ENCODE results near the gene CLMN. TPM values are rescaled to one million over a fixed set of nuclear protein-coding genes. Genes with fewer than 3 reads are reported as not detected.

Gene CLMN
- total RNA-seq, 1 donor from 2014 or later, result 3.6 TPM

GRCh38 chr14:95263527-95264231 lies 56.0 kb downstream of the CLMN start:
- no peak for DNase-seq (ENCODE audit: low read depth, low spot score)

GRCh38 chr14:95262511-95262891 lies 57.2 kb downstream of the CLMN start:
- DNase-seq (ENCODE audit: low read depth, low spot score), result no peak

DNA sequence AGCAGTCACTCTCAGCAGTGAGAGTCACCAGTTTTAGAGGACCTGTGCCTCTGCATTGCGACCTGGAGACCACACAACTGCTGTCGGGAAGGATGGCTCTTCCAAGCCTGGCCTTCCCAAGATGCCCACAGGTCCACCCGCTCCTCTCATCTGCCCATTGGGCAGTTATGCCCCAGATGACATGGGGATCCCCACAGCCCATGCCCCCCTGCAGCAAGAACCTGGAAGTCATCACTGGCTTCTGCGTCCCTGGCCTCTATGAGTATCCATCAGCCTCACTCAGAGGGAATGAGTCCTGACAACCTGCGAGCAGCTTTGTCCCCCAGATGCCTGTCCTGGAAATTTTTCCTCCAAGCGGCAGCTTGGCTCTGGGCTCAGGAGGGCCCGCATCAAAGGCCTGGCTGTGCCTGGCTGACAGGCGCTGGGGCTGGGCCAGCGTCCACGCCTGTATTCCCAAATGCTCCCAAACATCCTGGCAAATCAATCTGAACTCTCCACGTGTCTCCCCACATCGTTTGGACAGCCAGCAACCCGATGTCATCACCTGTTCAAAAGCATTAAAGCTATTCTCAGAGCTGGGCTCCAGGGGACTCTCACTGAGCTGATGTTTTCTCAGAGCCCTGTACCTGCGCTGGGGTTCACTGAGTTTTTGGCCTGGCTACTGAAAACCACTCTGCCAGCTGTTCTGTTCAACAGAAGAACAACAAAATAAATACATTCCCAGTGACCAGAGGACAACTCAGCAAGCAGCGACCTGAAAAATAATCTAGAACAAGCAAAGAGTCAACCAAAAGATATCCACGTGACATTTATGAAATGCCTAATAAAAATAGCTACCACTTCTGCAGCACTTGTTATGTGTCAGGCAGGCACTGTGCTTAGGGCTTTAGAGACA lies 57.8 kb downstream of the CLMN start:
- DNase-seq (ENCODE audit: low read depth, low spot score), result no peak

DNA sequence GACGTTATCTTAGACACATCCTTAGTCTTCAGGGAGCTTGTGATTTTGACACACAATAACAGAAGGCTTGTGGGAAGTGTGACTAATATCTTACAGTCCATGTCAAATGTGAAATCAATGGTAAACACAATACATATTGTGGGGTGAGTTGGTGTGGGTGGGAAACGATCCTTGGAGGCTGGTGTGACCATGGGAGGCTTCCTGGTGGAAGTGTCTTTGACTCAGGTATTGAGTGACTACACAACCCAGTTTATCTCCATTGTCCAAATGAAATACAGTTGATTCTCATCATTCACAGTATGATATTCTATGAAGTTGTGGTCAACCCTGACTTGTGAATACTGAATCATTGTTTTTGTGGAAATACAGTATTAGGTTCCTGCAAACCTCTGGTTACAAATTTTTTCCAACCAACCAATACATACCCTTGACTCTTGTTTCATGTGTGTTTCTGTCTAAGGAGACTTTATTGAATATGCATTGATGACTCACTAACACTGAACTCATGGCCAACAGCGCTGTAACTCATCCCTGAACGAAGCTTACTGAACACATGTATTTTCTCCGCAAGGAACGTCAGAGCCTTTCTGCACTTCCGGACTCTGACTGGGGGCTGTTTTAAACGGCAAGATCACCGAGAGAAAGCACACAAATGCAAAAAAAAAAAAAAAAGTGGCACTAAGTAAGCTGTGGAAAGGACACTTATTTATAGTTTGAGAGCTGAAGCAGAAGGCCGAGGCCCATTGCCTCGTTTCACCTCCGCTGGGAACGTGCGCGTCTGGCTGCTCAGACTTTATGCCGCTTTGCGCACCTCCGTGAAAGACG lies 59.0 kb downstream of the CLMN start:
- peak; percentile 47 for DNase-seq (ENCODE audit: low read depth, low spot score)

DNA sequence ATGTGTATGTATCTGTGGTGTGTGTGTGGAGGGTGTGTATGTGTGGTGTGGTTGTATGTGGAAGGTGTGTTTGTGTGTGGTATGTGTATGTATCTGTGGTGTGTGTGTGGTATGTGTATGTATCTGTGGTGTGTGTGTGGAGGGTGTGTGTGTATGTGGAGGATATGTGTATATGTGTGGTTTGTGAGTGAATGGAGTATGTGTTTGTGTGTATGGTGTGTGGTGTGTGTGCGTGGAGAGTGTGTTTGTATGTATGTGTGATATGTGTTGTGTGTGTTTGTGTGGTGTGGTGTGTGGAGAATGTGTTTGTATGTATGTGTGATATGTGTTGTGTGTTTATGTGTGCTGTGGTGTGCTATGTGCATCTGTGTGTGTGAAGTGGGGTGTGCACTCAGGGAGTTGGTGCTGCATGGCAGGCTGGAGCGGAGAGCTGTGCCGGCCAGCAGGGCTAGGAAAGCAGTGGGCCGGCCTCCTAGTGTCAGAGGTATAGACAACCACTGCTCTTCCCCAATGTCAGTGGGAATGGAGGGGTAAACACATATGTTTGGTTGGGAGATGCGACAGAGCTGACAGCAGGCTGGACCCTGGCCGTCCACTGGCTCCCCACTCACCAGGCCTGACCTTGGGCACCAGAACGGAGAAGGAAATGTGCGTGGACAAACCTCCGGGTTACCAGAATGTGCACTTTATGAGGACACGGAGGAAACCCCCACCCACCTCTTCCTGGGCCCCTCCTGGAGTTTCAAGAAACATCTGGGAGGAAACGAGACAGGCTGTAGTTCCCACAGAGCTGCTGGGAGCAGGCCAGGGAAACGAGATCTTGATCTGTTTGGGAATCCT lies 60.7 kb downstream of the CLMN start:
- DNase-seq (ENCODE audit: low read depth, low spot score), result no peak

DNA sequence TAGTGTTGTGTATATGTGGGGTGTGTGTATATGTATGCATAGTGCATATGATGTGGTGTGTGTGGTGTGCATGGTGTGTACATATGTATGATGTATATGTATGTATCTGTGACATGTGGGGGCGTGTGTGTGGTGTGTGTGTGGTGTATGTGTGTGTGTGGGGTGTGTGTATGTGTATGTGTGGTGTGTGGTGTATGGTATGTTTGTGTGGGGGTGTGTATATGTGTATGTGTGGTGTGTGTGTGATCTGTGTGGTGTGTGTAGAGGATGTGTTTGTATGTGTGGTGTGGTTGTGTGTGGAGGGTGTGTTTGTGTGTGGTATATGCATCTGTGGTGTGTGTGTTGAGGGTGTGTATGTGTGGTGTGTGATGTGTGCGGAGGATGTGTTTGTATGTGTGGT lies 61.6 kb downstream of the CLMN start:
- no peak for DNase-seq (ENCODE audit: low read depth, low spot score)

GRCh38 chr14:95257521-95257920 lies 62.2 kb downstream of the CLMN start:
- DNase-seq (ENCODE audit: low read depth, low spot score), result no peak

GRCh38 chr14:95256776-95257060 lies 63.0 kb downstream of the CLMN start:
- no peak for DNase-seq (ENCODE audit: low read depth, low spot score)

DNA sequence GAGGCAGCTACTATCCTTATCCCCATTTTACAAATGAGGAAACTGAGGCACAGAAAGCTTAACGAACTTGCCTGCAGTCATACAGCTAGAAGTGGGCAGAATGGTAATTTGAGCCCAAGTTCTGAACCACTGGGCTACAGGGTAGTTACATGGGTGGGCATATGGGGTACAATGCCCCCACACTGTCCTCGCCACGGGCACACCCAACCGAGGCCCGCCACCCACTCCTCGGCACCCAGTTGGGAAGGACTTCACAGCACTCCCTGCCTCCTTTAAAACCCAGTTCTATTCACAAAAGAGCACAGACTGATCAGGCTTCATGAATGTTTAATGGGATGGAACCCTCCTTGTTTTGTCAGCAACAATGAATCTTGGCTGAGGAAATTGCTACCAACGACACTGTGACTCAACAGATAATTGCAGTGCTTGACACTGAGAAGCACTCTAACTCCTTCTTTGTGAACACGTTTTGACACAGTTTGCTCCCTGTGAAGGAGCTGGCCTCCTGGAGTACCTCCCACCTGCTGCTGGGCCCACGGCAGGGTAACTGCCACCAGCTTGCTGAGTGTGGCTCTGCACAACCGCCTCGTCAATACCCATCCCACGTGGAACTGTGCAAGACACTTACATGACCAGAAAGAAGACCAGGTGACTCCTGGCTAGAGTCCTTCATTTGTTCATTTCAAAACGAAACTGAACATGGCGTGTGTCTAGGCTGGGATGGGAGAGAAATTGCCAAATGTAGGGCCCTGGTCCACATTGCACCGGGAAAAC lies 63.5 kb downstream of the CLMN start:
- DNase-seq (ENCODE audit: low read depth, low spot score), result no peak

GRCh38 chr14:95255487-95255886 lies 64.2 kb downstream of the CLMN start:
- peak; percentile 32 for DNase-seq (ENCODE audit: low read depth, low spot score)

- DNase-seq (ENCODE audit: low read depth, low spot score), result no peak
These were observed 64.7 kb downstream of the CLMN start for GRCh38 chr14:95255013-95255412.

DNA sequence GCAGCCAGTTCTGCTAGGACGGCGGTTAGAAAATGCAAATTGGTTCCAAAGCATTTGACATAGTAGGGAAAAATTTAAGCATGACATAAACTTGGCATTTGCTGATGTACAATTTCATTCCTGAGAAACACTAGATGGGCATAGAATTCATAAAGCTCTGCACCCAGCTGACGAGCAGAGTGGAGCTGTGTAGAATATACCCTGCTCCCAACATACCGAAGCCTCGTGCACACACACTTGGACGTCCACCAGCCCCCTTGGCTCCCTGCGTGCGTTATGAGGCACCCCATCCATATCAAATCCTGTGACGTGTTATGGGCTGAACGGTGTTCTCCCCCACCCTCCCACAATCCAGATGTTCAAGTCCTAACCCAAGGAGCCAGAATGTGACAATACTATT lies 65.4 kb downstream of the CLMN start:
- DNase-seq (ENCODE audit: low read depth, low spot score), result no peak

GRCh38 chr14:95253039-95253630 lies 66.6 kb downstream of the CLMN start:
- DNase-seq (ENCODE audit: low read depth, low spot score), result peak; percentile 22

DNA sequence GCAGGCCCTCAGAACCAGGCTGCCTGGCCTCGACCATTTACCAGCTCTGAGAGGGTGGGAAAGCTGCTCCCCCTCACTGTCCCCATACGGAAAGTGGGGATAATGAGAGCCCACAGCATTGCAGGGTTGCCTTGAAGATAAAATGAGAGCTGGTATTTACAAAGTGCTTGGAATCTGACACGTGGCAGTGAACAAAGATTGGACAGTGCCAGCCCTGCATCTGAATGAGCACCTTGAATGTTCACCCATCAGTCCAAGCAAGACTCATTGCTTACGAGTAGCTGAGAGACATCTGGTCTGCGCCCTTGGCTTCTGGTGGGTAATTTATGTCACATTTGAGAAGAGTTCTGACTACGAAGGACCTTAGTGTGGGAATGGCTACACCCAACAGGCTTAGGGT lies 67.5 kb downstream of the CLMN start:
- DNase-seq (ENCODE audit: low read depth, low spot score), result no peak

GRCh38 chr14:95250936-95251335 lies 68.8 kb downstream of the CLMN start:
- DNase-seq (ENCODE audit: low read depth, low spot score), result no peak

- no peak for DNase-seq (ENCODE audit: low read depth, low spot score)
These were observed 69.5 kb downstream of the CLMN start for GRCh38 chr14:95250140-95250769.

GRCh38 chr14:95248432-95248831 lies 71.3 kb downstream of the CLMN start:
- no peak for DNase-seq (ENCODE audit: low read depth, low spot score)

GRCh38 chr14:95246870-95247269 lies 72.8 kb downstream of the CLMN start:
- DNase-seq (ENCODE audit: low read depth, low spot score), result no peak

GRCh38 chr14:95245334-95245733 lies 74.4 kb downstream of the CLMN start:
- no peak for DNase-seq (ENCODE audit: low read depth, low spot score)

GRCh38 chr14:95244587-95244986 lies 75.1 kb downstream of the CLMN start:
- DNase-seq (ENCODE audit: low read depth, low spot score), result no peak
